IMR-90 (cell line): ENCODE data around the gene TRPV3. TPM values are rescaled to one million over a fixed set of nuclear protein-coding genes. Genes with fewer than 3 reads are reported as not detected.

ENCODE experiments used
- ATAC-seq: fragments of 200-7000 bp; cut with Tn5 transposase; 2 replicates; pipeline ENCODE4 v1.9.1; 2020; ENCODE audit warnings: low read depth, mild to moderate bottlenecking, moderate library complexity
- BruUV-seq: library from RNA; stranded (reverse); fragments of 400-500 nt; replicated peaks from 2 replicates; lab custom pipeline; 2021; lab: Mats Ljungman, UMichigan
- CTCF ChIA-PET: fragments of 300-600 bp; formaldehyde crosslinking; extraction: SDS; loops from one replicate; lab custom pipeline; 2021; ENCODE audit warnings: antibody characterized with exemption; lab: Yijun Ruan, JAX
- POLR2A ChIA-PET: fragments of 300-600 bp; sonication (Branson Sonifier 250); formaldehyde crosslinking; loops from one replicate; lab custom pipeline; 2022; ENCODE audit warnings: antibody characterized with exemption; ENCODE audit not compliant: unreplicated experiment; lab: Charles Lee
- DNase-seq: peaks from one replicate; pipeline ENCODE4 v3.0.0; 2013
- H2AFZ ChIP-seq: replicated peaks from 2 replicates; pipeline ENCODE3; 2013; ENCODE audit warnings: low read length, mild to moderate bottlenecking; ENCODE audit not compliant: poor library complexity
- H2AK5ac ChIP-seq: 2 replicates; pipeline ENCODE4 v1.6.1; 2013; ENCODE audit warnings: low read depth, low read length, inconsistent platforms
- H2AK9ac ChIP-seq: replicated peaks from 2 replicates; pipeline ENCODE3; 2013; ENCODE audit warnings: mild to moderate bottlenecking, low read depth, low read length, moderate library complexity; ENCODE audit not compliant: poor library complexity
- H2BK120ac ChIP-seq: 2 replicates; pipeline ENCODE4 v1.6.1; 2013; ENCODE audit warnings: low read depth, low read length, inconsistent platforms
- H2BK15ac ChIP-seq: 3 replicates; pipeline ENCODE4 v1.6.1; 2013; ENCODE audit warnings: low read depth, low read length, inconsistent platforms
- H2BK20ac ChIP-seq: 2 replicates; pipeline ENCODE4 v1.6.1; 2013; ENCODE audit warnings: low read depth, mild to moderate bottlenecking, inconsistent platforms, low read length, moderate library complexity
- H2BK5ac ChIP-seq: 2 replicates; pipeline ENCODE4 v1.6.1; 2013; ENCODE audit warnings: mild to moderate bottlenecking, low read depth, low read length, inconsistent platforms; ENCODE audit not compliant: poor library complexity, severe bottlenecking
- H3K14ac ChIP-seq: replicated peaks from 2 replicates; pipeline ENCODE4 v1.6.1; 2013; ENCODE audit warnings: low read depth, low read length, inconsistent platforms
- H3K18ac ChIP-seq: 2 replicates; pipeline ENCODE4 v1.6.1; 2013; ENCODE audit warnings: low read depth, low read length, control low read depth
- H3K23ac ChIP-seq: 2 replicates; pipeline ENCODE4 v1.6.1; 2013; ENCODE audit warnings: low read depth, low read length, inconsistent platforms
- H3K27ac ChIP-seq: 2 replicates; pipeline ENCODE4 v1.5.1; 2013; ENCODE audit warnings: mild to moderate bottlenecking, control low read depth, low read length; ENCODE audit not compliant: insufficient read depth
- H3K27me3 ChIP-seq: 2 replicates; pipeline ENCODE4 v1.6.1; 2013; ENCODE audit warnings: low read length; ENCODE audit not compliant: control insufficient read depth, insufficient read depth
- H3K36me3 ChIP-seq: 2 replicates; pipeline ENCODE4 v1.6.1; 2013; ENCODE audit warnings: low read length, mixed read lengths; ENCODE audit not compliant: control insufficient read depth, insufficient read depth
- H3K4ac ChIP-seq: 2 replicates; pipeline ENCODE4 v1.6.1; 2013; ENCODE audit warnings: low read depth, low read length, inconsistent platforms
- H3K4me1 ChIP-seq: 2 replicates; pipeline ENCODE4 v1.6.1; 2013; ENCODE audit warnings: low read length, mixed read lengths; ENCODE audit not compliant: control insufficient read depth, insufficient read depth
- H3K4me2 ChIP-seq: 2 replicates; pipeline ENCODE4 v1.6.1; 2013; ENCODE audit warnings: low read depth, mild to moderate bottlenecking, control low read depth, low read length, moderate library complexity
- H3K4me3 ChIP-seq: 2 replicates; pipeline ENCODE4 v1.5.1; 2013; ENCODE audit warnings: low read depth, mild to moderate bottlenecking, control low read depth, low read length, moderate library complexity; ENCODE audit not compliant: insufficient read depth
- H3K56ac ChIP-seq: 2 replicates; pipeline ENCODE4 v1.6.1; 2013; ENCODE audit warnings: low read length, inconsistent platforms; ENCODE audit not compliant: insufficient read depth; ENCODE audit errors: extremely low read depth
- H3K79me1 ChIP-seq, 2 experiments: 2 replicates each; pipeline ENCODE4 v1.6.1; 2013; ENCODE audit warnings: low read length in 2 of 2, inconsistent platforms in 1 of 2, low read depth in 1 of 2
- H3K9ac ChIP-seq: 2 replicates; pipeline ENCODE4 v1.6.1; 2013; ENCODE audit warnings: low read depth, low read length, control low read depth
- H3K9me1 ChIP-seq: 2 replicates; pipeline ENCODE4 v1.6.1; 2013; ENCODE audit warnings: low read length, inconsistent platforms; ENCODE audit not compliant: insufficient read depth
- H3K9me3 ChIP-seq: 2 replicates; pipeline ENCODE4 v1.6.1; 2013; ENCODE audit warnings: low read length; ENCODE audit not compliant: control insufficient read depth, insufficient read depth
- H4K20me1 ChIP-seq: 2 replicates; pipeline ENCODE4 v1.6.1; 2013; ENCODE audit warnings: low read length, inconsistent platforms; ENCODE audit not compliant: insufficient read depth
- H4K5ac ChIP-seq: 2 replicates; pipeline ENCODE4 v1.6.1; 2013; ENCODE audit warnings: mild to moderate bottlenecking, low read depth, low read length, control low read depth
- H4K8ac ChIP-seq, 2 experiments: 2 replicates each; pipeline ENCODE4 v1.6.1; 2013; ENCODE audit warnings: low read depth in 2 of 2, low read length in 2 of 2, control low read depth in 1 of 2, inconsistent platforms in 1 of 2
- H4K91ac ChIP-seq: 2 replicates; pipeline ENCODE4 v1.6.1; 2013; ENCODE audit warnings: low read depth, low read length, inconsistent platforms; ENCODE audit not compliant: insufficient read depth
- ELK1 ChIP-seq: fragments of 150-350 bp; IDR thresholded peaks from 2 replicates; pipeline ENCODE4 v1.6.1; 2016; ENCODE audit warnings: low read depth, mild to moderate bottlenecking, low read length, moderate library complexity, borderline replicate concordance
- FOS ChIP-seq: fragments of 150-350 bp; IDR thresholded peaks from 2 replicates; pipeline ENCODE4 v1.6.1; 2016; ENCODE audit warnings: low read depth, low read length
- MAFK ChIP-seq: IDR thresholded peaks from 2 replicates; pipeline ENCODE4 v1.6.1; 2012; ENCODE audit warnings: low read depth, low read length, improper control_type of control experiment
- POLR2A ChIP-seq: IDR thresholded peaks from 2 replicates; pipeline ENCODE4 v1.6.1; 2012; ENCODE audit warnings: mild to moderate bottlenecking, low read depth, low read length
- SMC3 ChIP-seq: fragments of 150-350 bp; IDR thresholded peaks from 2 replicates; pipeline ENCODE4 v1.6.1; 2016; ENCODE audit warnings: low read depth, mild to moderate bottlenecking, antibody characterized with exemption, low read length, moderate library complexity
- USF2 ChIP-seq: fragments of 150-350 bp; IDR thresholded peaks from 2 replicates; pipeline ENCODE4 v1.6.1; 2017; ENCODE audit warnings: mild to moderate bottlenecking, antibody characterized with exemption, low read length, low read depth
- WGBS, 2 experiments: methylation state at CpG; one replicate each; pipeline versions ENCODE4 v1.1.5 to v1.1.7; 2013; ENCODE audit warnings: missing lambda C conversion rate in 2 of 2; ENCODE audit not compliant: insufficient read length in 1 of 2; ENCODE audit errors: extremely low coverage in 2 of 2; 5-methylcytosine and 5-hydroxymethylcytosine counted together
- dilution Hi-C: fragments of 300-500 bp; cut with HindIII; formaldehyde crosslinking; loops from one replicate; pipeline ENCODE4 v1.14.3; 2018; ENCODE audit warnings: low sequenced_read_pairs; ENCODE audit not compliant: unreplicated experiment
- in situ Hi-C: fragments of 300-500 bp; cut with MboI; formaldehyde crosslinking; loops from 3 replicates; pipeline ENCODE4 v1.14.3; 2019; ENCODE audit warnings: low sequenced_read_pairs, inconsistent platforms, mixed read lengths
- intact Hi-C: fragments of 100-400 bp; cut with micrococcal nuclease; formaldehyde crosslinking; loops from 2 replicates; pipeline ENCODE4 v1.10.0; 2022
- polyA plus RNA-seq, 3 experiments: library from polyadenylated mRNA; depleted of rRNA; stranded (reverse); fragments of >200 nt; gene quantifications; 2 replicates each; pipeline ENCODE4 v1.2.3, GENCODE V29; 2012; ENCODE audit warnings: low replicate concordance in 1 of 3
- total RNA-seq: library from RNA; depleted of rRNA; stranded (reverse); fragments of >200 nt; gene quantifications from 2 replicates; pipeline ENCODE4 v1.2.3, GENCODE V29; 2012

Gene TRPV3
- total and polyA plus RNA-seq, 2 of the 4 experiments (the other 2 are of a cell fraction), result 0.18 to 0.26 TPM

- TF ChIP-seq MAFK, result no peak
These were observed 27.5 kb downstream of the TRPV3 start (continued) for GRCh38 chr17:3529817-3530741.

GRCh38 chr17:3528880-3529511, 28.6 kb downstream of the TRPV3 start:
- Histone ChIP-seq H4K91ac (no peak overlapping the region), H3K18ac (no peak overlapping the region), H3K9me1 (no peaks in the 10 kb centered on the region), H2BK120ac (no peak overlapping the region), H3K14ac (no peak overlapping the region), H2AK5ac (no peak overlapping the region), H3K27me3 (no peaks in the 10 kb centered on the region), H3K9me3 (no peaks in the 10 kb centered on the region), H3K56ac (no peak overlapping the region), H2BK5ac (no peak overlapping the region), H3K27ac (no peak overlapping the region), H3K4ac (no peak overlapping the region), H3K36me3 (no peaks in the 10 kb centered on the region), H3K79me1 (no peaks in the 10 kb centered on the region), H2AK9ac (peak overlapping the region; percentile 24), H4K20me1 (no peaks in the 10 kb centered on the region), H2BK15ac (no peak overlapping the region), H3K9ac (no peak overlapping the region), H3K4me3 (no peak overlapping the region), H2BK20ac (no peak overlapping the region), H4K8ac (no peak overlapping the region), H3K4me1 (no peaks in the 10 kb centered on the region), H2AFZ (peak overlapping the region; percentile 21), H4K5ac (no peak overlapping the region), H3K4me2 (no peak overlapping the region), H3K23ac (no peak overlapping the region)
- dilution Hi-C loops, result no loop called here
- in situ Hi-C loops, result no loop called here
- POLR2A ChIA-PET, result no interaction called here
- intact Hi-C loops, result no loop called here
- BruUV-seq, result no TSS peak
- WGBS, 2 experiments, result no CpG with 5 or more reads among the region's 11 CpGs
- CTCF ChIA-PET, result no interaction called here
- ATAC-seq, result no peak
- DNase-seq, result no peak
- TF ChIP-seq USF2 (no peak), ELK1 (no peak), FOS (no peak), POLR2A (no peak), SMC3 (no peak)
